CD4-positive, alpha-beta T cell (primary cell): ENCODE results near the gene SLC15A4. TPM values are rescaled to one million over a fixed set of nuclear protein-coding genes. Genes with fewer than 3 reads are reported as not detected.

Source experiments
- ATAC-seq: fragments of 200-7000 bp; cut with Tn5 transposase; one replicate; pipeline ENCODE4 v1.10.0; 2022; ENCODE audit warnings: mild to moderate bottlenecking; ENCODE audit not compliant: poor library complexity
- CTCF ChIA-PET: fragments of 350-600 bp; sonication (Branson Sonifier 250); formaldehyde crosslinking; loops from one replicate; lab custom pipeline; 2021; ENCODE audit warnings: antibody characterized with exemption, inconsistent platforms; lab: Charles Lee
- POLR2A ChIA-PET: fragments of 350-600 bp; sonication (Branson Sonifier 250); formaldehyde crosslinking; loops from one replicate; lab custom pipeline; 2021; ENCODE audit warnings: antibody characterized with exemption, inconsistent platforms; lab: Charles Lee
- DNase-seq, 14 experiments: peaks; one replicate each; pipeline ENCODE4 v3.0.0-alpha.2; 2013 to 2020; ENCODE audit warnings: mixed read lengths in 2 of 14
- H3K27ac ChIP-seq, 2 donors: one replicate each; pipeline versions ENCODE4 v1.5.1 to v1.7.0; 2013; ENCODE audit warnings: low read length in 2 of 2, low read depth in 1 of 2, mild to moderate bottlenecking in 1 of 2
- H3K27me3 ChIP-seq, 2 experiments: 1 replicate in 1 of 2; 2 replicates in 1 of 2; pipeline versions ENCODE4 v1.6.1 to v1.7.0; 2013; ENCODE audit warnings: low read length in 2 of 2, control low read depth in 1 of 2, mild to moderate bottlenecking in 1 of 2, moderate library complexity in 1 of 2; ENCODE audit not compliant: insufficient read depth in 2 of 2, control insufficient read depth in 1 of 2
- H3K36me3 ChIP-seq: one replicate; pipeline ENCODE4 v1.6.1; 2013; ENCODE audit warnings: low read length, control low read depth; ENCODE audit not compliant: insufficient read depth
- H3K4me1 ChIP-seq: one replicate; pipeline ENCODE4 v1.6.1; 2013; ENCODE audit warnings: low read length, control low read depth; ENCODE audit not compliant: insufficient read depth
- H3K4me3 ChIP-seq: one replicate; pipeline ENCODE4 v1.5.1; 2013; ENCODE audit warnings: mild to moderate bottlenecking, low read length, moderate library complexity
- H3K9me3 ChIP-seq, 2 experiments: 1 replicate in 1 of 2; 2 replicates in 1 of 2; pipeline versions ENCODE4 v1.6.1 to v1.7.0; 2013; ENCODE audit warnings: low read length in 2 of 2, mild to moderate bottlenecking in 2 of 2, control low read depth in 1 of 2, moderate library complexity in 1 of 2; ENCODE audit not compliant: control insufficient read depth in 1 of 2, insufficient read depth in 1 of 2
- H3K27ac Mint-ChIP-seq: one replicate; pipeline ENCODE4 v1.8.0; 2020; ENCODE audit warnings: mixed read lengths
- H3K27me3 Mint-ChIP-seq: one replicate; pipeline ENCODE4 v1.8.0; 2021; ENCODE audit warnings: mixed read lengths
- H3K36me3 Mint-ChIP-seq: one replicate; pipeline ENCODE4 v1.8.0; 2021; ENCODE audit warnings: low read depth, mixed read lengths
- H3K4me1 Mint-ChIP-seq: one replicate; pipeline ENCODE4 v1.8.0; 2021; ENCODE audit warnings: low read depth, mixed read lengths
- H3K4me3 Mint-ChIP-seq: one replicate; pipeline ENCODE4 v1.8.0; 2020; ENCODE audit warnings: mild to moderate bottlenecking, mixed read lengths
- H3K9me3 Mint-ChIP-seq: one replicate; pipeline ENCODE4 v1.8.0; 2020; ENCODE audit warnings: mixed read lengths
- CTCF ChIP-seq: fragments of 200-600 bp; IDR thresholded peaks from one replicate; pipeline ENCODE4 v1.8.0; 2022; ENCODE audit warnings: antibody characterized with exemption, mild to moderate bottlenecking
- intact Hi-C, 2 experiments: fragments of 100-400 bp; cut with DNase I in 1 of 2; cut with micrococcal nuclease in 1 of 2; formaldehyde crosslinking; loops; one replicate each; pipeline versions ENCODE4 v1.15.1 to v1.9.0; 2023 to 2025; cut with DNase I, micrococcal nuclease
- total RNA-seq, 174 experiments: library from RNA in 2 of 174; stranded (reverse) in 2 of 174; gene quantifications; one replicate each; pipeline ENCODE4 v1.2.3 and lab custom pipeline; 2021 to 2026

SLC15A4 gene
- total RNA-seq, 2 experiments from 2014 or later, result 18.4 to 18.5 TPM

- no peaks in the 10 kb centered on the region for H3K9me3 Mint-ChIP-seq
- H3K4me1 Mint-ChIP-seq, result no peaks in the 10 kb centered on the region
- H3K36me3 Mint-ChIP-seq, result no peaks in the 10 kb centered on the region
- no peaks in the 10 kb centered on the region for H3K9me3 ChIP-seq
- no peaks in the 10 kb centered on the region for H3K27me3 ChIP-seq
- ChIA-PET POLR2A (no interaction called here), CTCF (no interaction called here)
- intact Hi-C loops, result no loop called here
- H3K4me1 ChIP-seq, result no peaks in the 10 kb centered on the region
- DNase-seq (no peak), ATAC-seq (no peak)
- no peak overlapping the region for H3K27ac ChIP-seq
- no peak for TF ChIP-seq CTCF
- H3K27me3 Mint-ChIP-seq, result peaks cover 4% of the 10 kb centered on the region
- no peak overlapping the region for H3K4me3 ChIP-seq
- H3K36me3 ChIP-seq, result no peaks in the 10 kb centered on the region
- H3K27ac Mint-ChIP-seq, result no peak overlapping the region
- no peak overlapping the region for H3K4me3 Mint-ChIP-seq
These were observed 52.1 kb downstream of the SLC15A4 start for GRCh38 chr12:128771681-128772080.

GRCh38 chr12:128767518-128767917 lies 56.2 kb downstream of the SLC15A4 start:
- ChIA-PET CTCF (no interaction called here), POLR2A (no interaction called here)
- no peaks in the 10 kb centered on the region for H3K36me3 ChIP-seq
- no peaks in the 10 kb centered on the region for H3K9me3 ChIP-seq
- H3K4me3 Mint-ChIP-seq, result no peak overlapping the region
- H3K9me3 Mint-ChIP-seq, result no peaks in the 10 kb centered on the region
- no peak overlapping the region for H3K27ac Mint-ChIP-seq
- DNase-seq (no peak), ATAC-seq (no peak)
- H3K4me1 Mint-ChIP-seq, result no peaks in the 10 kb centered on the region
- H3K27ac ChIP-seq, result no peak overlapping the region
- no peaks in the 10 kb centered on the region for H3K36me3 Mint-ChIP-seq
- H3K4me3 ChIP-seq, result no peak overlapping the region
- no peaks in the 10 kb centered on the region for H3K4me1 ChIP-seq
- no peak for TF ChIP-seq CTCF
- intact Hi-C loops, result no loop called here
- H3K27me3 Mint-ChIP-seq, result peaks cover 18% of the 10 kb centered on the region
- peaks cover 2 to 4% of the 10 kb centered on the region in 2 experiments for H3K27me3 ChIP-seq

- no peak for TF ChIP-seq CTCF
These were observed 56.8 kb downstream of the SLC15A4 start for GRCh38 chr12:128766738-128767501.

More at GRCh38 chr12:128766738-128767501, 56.8 kb downstream of the SLC15A4 start:
- Histone ChIP-seq H3K27me3 (peaks cover 2 to 4% of the 10 kb centered on the region in 2 experiments), H3K27ac (no peak overlapping the region), H3K4me1 (no peaks in the 10 kb centered on the region), H3K36me3 (no peaks in the 10 kb centered on the region), H3K9me3 (no peaks in the 10 kb centered on the region), H3K4me3 (no peak overlapping the region)
- Mint-ChIP-seq H3K36me3 (no peaks in the 10 kb centered on the region), H3K4me3 (no peak overlapping the region), H3K4me1 (no peaks in the 10 kb centered on the region), H3K27me3 (peaks cover 18% of the 10 kb centered on the region), H3K27ac (no peak overlapping the region), H3K9me3 (no peaks in the 10 kb centered on the region)
- ATAC-seq (no peak), DNase-seq (no peak)
- ChIA-PET CTCF (no interaction called here), POLR2A (no interaction called here)
- intact Hi-C loops, result no loop called here
